Astrocyte (in vitro differentiated cells and primary cell): Measurements from ENCODE around the gene MAP3K4.

ENCODE experiments used
- EZH2 ChIP-seq: IDR thresholded peaks from 2 replicates; pipeline ENCODE4 v1.6.1; 2012; ENCODE audit warnings: mild to moderate bottlenecking, low read length, inconsistent platforms; ENCODE audit not compliant: insufficient read depth
- TF ChIP-seq, protein P1 (sequence below): IDR thresholded peaks from 2 replicates; pipeline ENCODE4 v1.5.1; 2011; ENCODE audit warnings: low read depth, mild to moderate bottlenecking, inconsistent platforms, low read length, moderate library complexity; ENCODE audit not compliant: insufficient read depth

DNA sequence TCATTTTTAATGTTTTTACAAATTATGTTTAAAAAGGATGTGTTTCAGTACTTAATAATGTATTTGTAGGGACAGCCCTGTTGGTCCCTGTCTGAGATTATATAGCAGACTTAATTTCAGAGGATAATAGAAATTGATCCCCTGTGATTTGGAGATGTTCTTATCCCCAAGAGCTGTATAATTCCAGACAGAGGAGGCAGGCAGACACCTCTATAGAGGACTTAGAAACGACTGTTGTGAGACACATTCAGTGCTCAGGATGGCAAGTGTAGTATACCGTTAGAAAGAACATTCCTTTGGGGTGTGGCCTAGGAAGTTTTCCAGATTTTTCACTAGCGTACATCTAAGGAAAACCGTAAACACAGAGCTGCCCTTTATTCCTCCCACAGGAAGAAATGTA lies 117.8 kb downstream of the MAP3K4 start:
- TF ChIP-seq, protein P1, sequence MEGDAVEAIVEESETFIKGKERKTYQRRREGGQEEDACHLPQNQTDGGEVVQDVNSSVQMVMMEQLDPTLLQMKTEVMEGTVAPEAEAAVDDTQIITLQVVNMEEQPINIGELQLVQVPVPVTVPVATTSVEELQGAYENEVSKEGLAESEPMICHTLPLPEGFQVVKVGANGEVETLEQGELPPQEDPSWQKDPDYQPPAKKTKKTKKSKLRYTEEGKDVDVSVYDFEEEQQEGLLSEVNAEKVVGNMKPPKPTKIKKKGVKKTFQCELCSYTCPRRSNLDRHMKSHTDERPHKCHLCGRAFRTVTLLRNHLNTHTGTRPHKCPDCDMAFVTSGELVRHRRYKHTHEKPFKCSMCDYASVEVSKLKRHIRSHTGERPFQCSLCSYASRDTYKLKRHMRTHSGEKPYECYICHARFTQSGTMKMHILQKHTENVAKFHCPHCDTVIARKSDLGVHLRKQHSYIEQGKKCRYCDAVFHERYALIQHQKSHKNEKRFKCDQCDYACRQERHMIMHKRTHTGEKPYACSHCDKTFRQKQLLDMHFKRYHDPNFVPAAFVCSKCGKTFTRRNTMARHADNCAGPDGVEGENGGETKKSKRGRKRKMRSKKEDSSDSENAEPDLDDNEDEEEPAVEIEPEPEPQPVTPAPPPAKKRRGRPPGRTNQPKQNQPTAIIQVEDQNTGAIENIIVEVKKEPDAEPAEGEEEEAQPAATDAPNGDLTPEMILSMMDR: no peak
- TF ChIP-seq EZH2: no peak
